ENCODE results near the gene A1BG. TPM values are rescaled to one million over a fixed set of nuclear protein-coding genes. Genes with fewer than 3 reads are reported as not detected.
"Not testable (repeated sequence)": the region's sequence is repeated elsewhere in the genome, so short reads cannot be mapped to it uniquely, and the experiment has no call there.

A1BG gene
- total RNA-seq, 6 experiments from 2014 or later: 897 to 2,313 (median 1,164) TPM

DNA sequence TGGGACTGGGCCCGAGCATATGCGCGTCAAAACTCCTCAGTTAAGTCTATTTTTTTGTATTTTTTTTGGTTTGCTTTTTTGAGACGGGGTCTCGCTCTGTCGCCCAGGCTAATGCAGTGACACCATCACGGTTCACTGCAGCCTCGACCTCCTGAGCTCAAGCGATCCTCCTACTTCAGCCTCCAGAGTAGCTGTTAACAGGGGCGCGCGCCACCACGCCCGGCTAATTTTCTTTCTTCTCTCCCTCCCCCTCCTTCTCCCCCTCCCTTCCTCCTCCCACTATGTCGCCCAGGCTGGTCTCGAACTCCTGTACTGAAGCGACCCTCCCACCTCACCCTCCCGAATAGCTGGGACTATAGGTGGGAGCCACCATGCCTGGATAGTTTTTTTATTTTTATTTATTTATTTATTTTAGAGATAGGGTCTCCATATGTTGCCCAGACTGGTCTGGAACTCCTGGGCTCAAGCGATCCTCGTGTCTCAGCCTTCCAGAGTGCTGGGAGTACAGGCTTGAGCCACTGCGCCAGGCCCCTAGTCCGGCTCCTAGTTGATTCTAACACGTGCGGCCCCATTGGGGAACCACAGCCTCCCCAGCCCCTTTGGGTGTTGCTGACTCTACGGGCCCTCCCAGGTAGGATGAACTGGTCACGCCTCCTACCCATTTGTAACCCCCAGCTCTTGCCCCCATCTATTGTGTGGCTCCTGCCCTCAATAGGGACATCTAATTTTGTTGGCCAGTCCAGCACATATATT is 28.3 kb upstream of the A1BG start:
- intact Hi-C loops (cut with DNase I): no loop called here

DNA sequence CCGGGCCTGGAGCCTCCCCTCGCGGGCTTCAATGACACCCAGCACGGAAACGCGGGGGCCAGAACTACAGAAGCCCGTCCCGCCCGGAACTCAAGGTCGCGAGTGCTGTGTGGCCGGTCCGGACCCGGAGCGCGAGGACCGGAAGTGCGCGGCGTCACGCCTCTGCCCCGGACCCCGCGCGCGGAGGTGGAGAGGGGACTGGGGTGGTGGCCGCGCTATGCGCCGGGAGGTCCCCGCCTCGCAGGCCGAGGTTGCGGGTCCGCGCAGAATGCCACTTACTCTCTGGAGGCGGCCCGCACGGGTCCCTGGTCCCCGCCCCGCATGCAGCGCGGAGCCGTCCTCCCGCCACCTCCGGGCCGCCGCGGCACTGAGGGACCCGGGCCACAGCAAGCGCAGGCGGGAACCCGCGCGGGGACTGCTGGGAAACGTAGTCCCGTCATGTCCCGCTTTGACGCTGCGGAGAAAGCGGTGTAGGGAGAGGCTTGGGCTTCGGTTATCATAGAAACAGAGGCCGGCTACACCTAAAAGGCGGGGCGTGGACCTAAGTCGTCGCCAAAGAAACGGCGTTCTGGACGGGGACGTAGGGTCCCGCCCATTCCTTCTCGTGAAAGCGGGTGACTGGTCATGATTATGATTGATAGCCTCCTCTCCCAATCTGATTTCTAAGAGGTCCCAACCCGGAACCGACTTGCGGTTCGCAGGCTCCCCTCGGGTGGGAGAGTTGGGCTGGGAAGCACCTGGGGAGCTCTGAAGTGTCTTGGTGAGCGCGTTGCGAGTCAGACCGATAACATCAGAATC is 27.6 kb upstream of the A1BG start, which contains the start of gene ZNF837:
Gene ZNF837 (minus strand): TSS at position 369 of the 798 bp plus-strand sequence. CDS start 11,698 bp downstream, outside the sequence.
- 0% methylated on average over 18 of the region's 83 CpGs for WGBS (ENCODE audit: insufficient coverage, low coverage, low lambda C conversion rate, missing lambda C conversion rate)
- H3K9me3 ChIP-seq: no peaks in the 10 kb centered on the region
- H3K27ac ChIP-seq: peak within 1 kb of the TSS; percentile 77 to 95 (median 78)
- intact Hi-C loops (cut with DNase I): no loop called here
- H3K4me1 ChIP-seq: peaks cover 0 to 24% (median 5%) of the 10 kb centered on the region in 4 donors
- DNase-seq (peak; percentile 99 to 100 (median 100)), ATAC-seq (peak; percentile 90 to 95 (median 92))
- TF ChIP-seq CTCF (IDR thresholded peaks at IDR 0.05) (no peak), POLR2A (IDR thresholded peaks at IDR 0.05) (peak; percentile 94)
- no peaks in the 10 kb centered on the region for H3K27me3 ChIP-seq
- peak within 1 kb of the TSS; percentile 53 to 99 (median 77) for H3K4me3 ChIP-seq
- H3K36me3 ChIP-seq: no peaks in the 10 kb centered on the region

More for the DNA sequence above, 28.3 kb upstream of the A1BG start:
- TF ChIP-seq CTCF (IDR thresholded peaks at IDR 0.05) (no peak), POLR2A (IDR thresholded peaks at IDR 0.05) (no peak)
- Histone ChIP-seq H3K9me3 (no peaks in the 10 kb centered on the region), H3K27ac (peak overlapping the region in 2 of 3 donors; percentile 51 to 56), H3K4me1 (peaks cover 0 to 26% (median 6%) of the 10 kb centered on the region in 4 donors), H3K27me3 (no peaks in the 10 kb centered on the region), H3K4me3 (peak overlapping the region; percentile 50 to 99 (median 77)), H3K36me3 (no peaks in the 10 kb centered on the region)
- 15% methylated on average over 20 of the region's 26 CpGs for WGBS (ENCODE audit: insufficient coverage, low coverage, low lambda C conversion rate, missing lambda C conversion rate)
- no peak for ATAC-seq
- peak in 1 of 3 donors; percentile 25 for DNase-seq

DNA sequence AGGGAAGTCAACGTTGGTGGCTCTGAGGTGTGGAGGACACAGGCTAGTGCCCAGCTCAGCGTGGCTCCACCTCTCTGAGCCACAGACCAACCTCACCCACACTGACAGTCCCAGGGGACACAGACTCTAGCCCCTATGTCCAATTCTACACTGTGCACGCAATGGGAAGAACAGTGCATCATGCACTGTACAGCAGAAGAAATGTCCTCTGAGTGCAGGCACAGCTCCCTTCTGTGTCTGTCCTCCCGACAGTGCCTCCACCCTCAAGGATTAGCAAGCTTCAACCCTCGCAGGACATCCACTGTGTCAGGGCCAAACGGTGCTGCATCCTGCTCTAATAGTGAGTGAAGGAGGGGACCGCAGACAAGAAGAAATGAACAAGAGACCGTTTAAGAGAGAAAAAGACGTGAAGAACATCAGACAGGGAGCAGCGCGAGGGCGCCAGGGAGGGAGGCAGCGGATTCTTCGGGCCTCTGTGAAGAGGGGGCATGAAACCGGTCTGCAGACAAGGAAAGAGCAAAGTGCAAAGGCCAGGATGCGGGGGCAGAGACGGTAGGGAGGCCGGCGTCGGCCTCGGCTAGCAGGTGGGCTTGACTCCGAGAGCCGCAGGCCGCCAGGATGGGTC is 26.9 kb upstream of the A1BG start:
- intact Hi-C loops (cut with DNase I): no loop called here
- DNase-seq: no peak
- Histone ChIP-seq H3K27ac (peak overlapping the region; percentile 77 to 95 (median 78)), H3K4me3 (peak overlapping the region; percentile 53 to 99 (median 77)), H3K4me1 (peaks cover 0 to 17% (median 2%) of the 10 kb centered on the region in 4 donors), H3K27me3 (no peaks in the 10 kb centered on the region), H3K9me3 (no peaks in the 10 kb centered on the region), H3K36me3 (no peaks in the 10 kb centered on the region)
- 3% methylated on average over 13 of the region's 24 CpGs for WGBS (ENCODE audit: insufficient coverage, low coverage, low lambda C conversion rate, missing lambda C conversion rate)
- TF ChIP-seq CTCF (IDR thresholded peaks at IDR 0.05) (no peak), POLR2A (IDR thresholded peaks at IDR 0.05) (no peak)
- ATAC-seq: no peak

- Histone ChIP-seq H3K36me3 (no peaks in the 10 kb centered on the region), H3K4me3 (no peak overlapping the region), H3K9me3 (no peaks in the 10 kb centered on the region), H3K27ac (no peak overlapping the region), H3K27me3 (no peaks in the 10 kb centered on the region), H3K4me1 (peaks cover 0 to 16% (median 2%) of the 10 kb centered on the region in 4 donors)
- TF ChIP-seq CTCF (IDR thresholded peaks at IDR 0.05) (no peak), POLR2A (IDR thresholded peaks at IDR 0.05) (no peak)
- ATAC-seq (no peak), DNase-seq (peak in 1 of 3 donors; percentile 11)
- WGBS (ENCODE audit: insufficient coverage, low coverage, low lambda C conversion rate, missing lambda C conversion rate): no CpG with 5 or more reads among the region's 6 CpGs
- intact Hi-C loops (cut with DNase I): no loop called here
These were observed 26.0 kb upstream of the A1BG start for GRCh38 chr19:58379246-58379645.

- H3K27ac ChIP-seq; intact Hi-C loops (cut with DNase I); ATAC-seq; H3K9me3 ChIP-seq; H3K36me3 ChIP-seq; H3K4me3 ChIP-seq; H3K27me3 ChIP-seq: not testable (repeated sequence)
- 65% methylated on average over 6 of the region's 7 CpGs for WGBS (ENCODE audit: insufficient coverage, low coverage, low lambda C conversion rate, missing lambda C conversion rate)
- peaks cover 0 to 20% (median 10%) of the 10 kb centered on the region in 4 donors for H3K4me1 ChIP-seq
- DNase-seq: peak in 1 of 3 donors; percentile 9
These were observed 23.4 kb upstream of the A1BG start for GRCh38 chr19:58376724-58377123.

Measured in right lobe of liver (tissue), 6 donors.